Activated CD4-positive, alpha-beta T cell treated with anti-CD3 and anti-CD28 coated beads for 36 hours (primary cell): ENCODE measurements around the gene PRPF18. TPM values are rescaled to one million over a fixed set of nuclear protein-coding genes. Genes with fewer than 3 reads are reported as not detected.

Experiments used
- ATAC-seq: fragments of 200-7000 bp; cut with Tn5 transposase; one replicate; pipeline ENCODE4 v1.10.0; 2021; ENCODE audit warnings: mild to moderate bottlenecking, moderate library complexity
- CTCF ChIA-PET: fragments of 350-600 bp; sonication (Branson Sonifier 250); formaldehyde crosslinking; loops from one replicate; lab custom pipeline; 2021; ENCODE audit warnings: antibody characterized with exemption; lab: Charles Lee
- POLR2A ChIA-PET: fragments of 350-600 bp; sonication (Branson Sonifier 250); formaldehyde crosslinking; loops from one replicate; lab custom pipeline; 2021; ENCODE audit warnings: antibody characterized with exemption, inconsistent platforms; lab: Charles Lee
- DNase-seq: peaks from one replicate; pipeline ENCODE4 v3.0.0-alpha.2; 2020
- H3K27ac Mint-ChIP-seq: one replicate; pipeline ENCODE4 v1.8.0; 2021; ENCODE audit warnings: mixed read lengths
- H3K27me3 Mint-ChIP-seq: one replicate; pipeline ENCODE4 v1.8.0; 2021; ENCODE audit warnings: mixed read lengths
- H3K36me3 Mint-ChIP-seq: one replicate; pipeline ENCODE4 v1.8.0; 2021; ENCODE audit warnings: low read depth, mixed read lengths
- H3K4me1 Mint-ChIP-seq: one replicate; pipeline ENCODE4 v1.8.0; 2021; ENCODE audit warnings: mixed read lengths
- H3K4me3 Mint-ChIP-seq: one replicate; pipeline ENCODE4 v1.8.0; 2021; ENCODE audit warnings: mild to moderate bottlenecking, moderate library complexity, mixed read lengths
- H3K9me3 Mint-ChIP-seq: one replicate; pipeline ENCODE4 v1.8.0; 2021; ENCODE audit warnings: low read depth, mixed read lengths
- intact Hi-C, 2 experiments: fragments of 100-400 bp; cut with DNase I in 1 of 2; cut with micrococcal nuclease in 1 of 2; formaldehyde crosslinking; loops; one replicate each; pipeline versions ENCODE4 v1.14.2 to v1.15.1; 2022 to 2024; cut with DNase I, micrococcal nuclease
- total RNA-seq, 2 experiments: library from RNA; stranded (reverse); gene quantifications; one replicate each; pipeline ENCODE4 v1.2.3, GENCODE V29; 2021

PRPF18 gene
- total RNA-seq, 2 experiments from 2014 or later: 21.0 to 22.1 TPM

- POLR2A ChIA-PET: no interaction called here
- intact Hi-C loops: no loop called here
- no peak for DNase-seq
- Mint-ChIP-seq H3K4me3 (no peak overlapping the region), H3K36me3 (peaks cover 30% of the 10 kb centered on the region), H3K4me1 (no peaks in the 10 kb centered on the region), H3K9me3 (no peaks in the 10 kb centered on the region), H3K27me3 (no peaks in the 10 kb centered on the region), H3K27ac (no peak overlapping the region)
- CTCF ChIA-PET: interaction anchor here (1.3 to 2.1 kb wide), 2 partner anchors 12 to 18 kb away, joined by 4 read pairs; partner anchors contain the start of gene PRPF18
- ATAC-seq: no peak
Measured at GRCh38 chr10:13604357-13605040, 17.7 kb downstream of the PRPF18 start.

GRCh38 chr10:13608246-13608853 is 21.6 kb downstream of the PRPF18 start:
- H3K27ac Mint-ChIP-seq: no peak overlapping the region
- ChIA-PET POLR2A (no interaction called here), CTCF (interaction anchor here (1.9 kb wide), 1 partner anchor 13 kb away, joined by 5 read pairs; no protein-coding TSS in a partner anchor)
- H3K27me3 Mint-ChIP-seq: no peaks in the 10 kb centered on the region
- DNase-seq (no peak), ATAC-seq (no peak)
- H3K4me1 Mint-ChIP-seq: no peaks in the 10 kb centered on the region
- intact Hi-C loops: no loop called here
- peaks cover 45% of the 10 kb centered on the region for H3K36me3 Mint-ChIP-seq
- no peaks in the 10 kb centered on the region for H3K9me3 Mint-ChIP-seq
- H3K4me3 Mint-ChIP-seq: no peak overlapping the region

- no peak overlapping the region for H3K27ac Mint-ChIP-seq
- CTCF ChIA-PET: interaction anchor here (0.5 to 1.2 kb wide), 3 partner anchors 9 to 236 kb away, joined by 3 to 4 read pairs (median 3); partner anchors contain the start of gene PRPF18
- H3K36me3 Mint-ChIP-seq: peaks cover 45% of the 10 kb centered on the region
- H3K27me3 Mint-ChIP-seq: no peaks in the 10 kb centered on the region
- POLR2A ChIA-PET: no interaction called here
- H3K9me3 Mint-ChIP-seq: no peaks in the 10 kb centered on the region
- H3K4me3 Mint-ChIP-seq: no peak overlapping the region
- DNase-seq (no peak), ATAC-seq (no peak)
- intact Hi-C loops: loop anchor here (1.0 to 5.0 kb wide), 2 partner anchors 164 to 165 kb away; no protein-coding TSS in a partner anchor
- H3K4me1 Mint-ChIP-seq: no peaks in the 10 kb centered on the region
Measured at GRCh38 chr10:13612654-13613373, 26.0 kb downstream of the PRPF18 start.

- Mint-ChIP-seq H3K4me3 (no peak overlapping the region), H3K9me3 (no peaks in the 10 kb centered on the region), H3K36me3 (peaks cover 44% of the 10 kb centered on the region), H3K27me3 (no peaks in the 10 kb centered on the region), H3K4me1 (no peaks in the 10 kb centered on the region), H3K27ac (no peak overlapping the region)
- DNase-seq: no peak
- ChIA-PET CTCF (interaction anchor here (0.7 kb wide), 1 partner anchor 26 kb away, joined by 4 read pairs; the partner anchor contains the start of gene PRPF18), POLR2A (no interaction called here)
- intact Hi-C loops: loop anchor here (1.0 to 5.0 kb wide), 2 partner anchors 164 to 165 kb away; no protein-coding TSS in a partner anchor
- no peak for ATAC-seq
Measured at GRCh38 chr10:13613519-13613918, 26.8 kb downstream of the PRPF18 start.

- peaks cover 42% of the 10 kb centered on the region for H3K36me3 Mint-ChIP-seq
- intact Hi-C loops: loop anchor here in 1 of 2 experiments (5.0 kb wide), 1 partner anchor 163 kb away; no protein-coding TSS in a partner anchor
- no peak for DNase-seq
- no peaks in the 10 kb centered on the region for H3K27me3 Mint-ChIP-seq
- H3K9me3 Mint-ChIP-seq: no peaks in the 10 kb centered on the region
- ATAC-seq: no peak
- H3K27ac Mint-ChIP-seq: no peak overlapping the region
- POLR2A ChIA-PET: no interaction called here
- H3K4me3 Mint-ChIP-seq: no peak overlapping the region
- CTCF ChIA-PET: interaction anchor here (0.6 to 1.2 kb wide), 3 partner anchors 24 to 965 kb away, joined by 4 to 5 read pairs (median 4); no protein-coding TSS in a partner anchor
- H3K4me1 Mint-ChIP-seq: no peaks in the 10 kb centered on the region
Measured at GRCh38 chr10:13614530-13615332, 28.0 kb downstream of the PRPF18 start.

GRCh38 chr10:13615650-13616300 is 29.0 kb downstream of the PRPF18 start:
- ChIA-PET POLR2A (interaction anchor here (0.6 kb wide), 1 partner anchor 37 kb away, joined by 3 read pairs; no protein-coding TSS in a partner anchor), CTCF (interaction anchor here (1.2 kb wide), 1 partner anchor 25 kb away, joined by 5 read pairs; no protein-coding TSS in a partner anchor)
- H3K27me3 Mint-ChIP-seq: no peaks in the 10 kb centered on the region
- intact Hi-C loops: no loop called here
- ATAC-seq: no peak
- no peak for DNase-seq
- H3K9me3 Mint-ChIP-seq: no peaks in the 10 kb centered on the region
- H3K36me3 Mint-ChIP-seq: peaks cover 37% of the 10 kb centered on the region
- H3K4me1 Mint-ChIP-seq: no peaks in the 10 kb centered on the region
- H3K4me3 Mint-ChIP-seq: no peak overlapping the region
- no peak overlapping the region for H3K27ac Mint-ChIP-seq

GRCh38 chr10:13617116-13617515 is 30.4 kb downstream of the PRPF18 start:
- ATAC-seq: no peak
- Mint-ChIP-seq H3K27me3 (no peaks in the 10 kb centered on the region), H3K4me1 (no peaks in the 10 kb centered on the region), H3K9me3 (no peaks in the 10 kb centered on the region), H3K4me3 (no peak overlapping the region), H3K27ac (no peak overlapping the region), H3K36me3 (peaks cover 27% of the 10 kb centered on the region)
- ChIA-PET CTCF (interaction anchor here (0.5 to 0.7 kb wide), 2 partner anchors 42 to 82 kb away, joined by 3 to 4 read pairs; no protein-coding TSS in a partner anchor), POLR2A (no interaction called here)
- intact Hi-C loops: no loop called here
- no peak for DNase-seq

- no peaks in the 10 kb centered on the region for H3K4me1 Mint-ChIP-seq
- intact Hi-C loops: no loop called here
- no peaks in the 10 kb centered on the region for H3K9me3 Mint-ChIP-seq
- no peak overlapping the region for H3K4me3 Mint-ChIP-seq
- H3K27me3 Mint-ChIP-seq: no peaks in the 10 kb centered on the region
- H3K27ac Mint-ChIP-seq: no peak overlapping the region
- DNase-seq (no peak), ATAC-seq (no peak)
- POLR2A ChIA-PET: interaction anchor here (0.6 kb wide), 1 partner anchor 16 kb away, joined by 4 read pairs; no protein-coding TSS in a partner anchor
- CTCF ChIA-PET: interaction anchor here (1.0 to 1.8 kb wide), 3 partner anchors 10 to 99 kb away, joined by 3 to 5 read pairs (median 3); no protein-coding TSS in a partner anchor
- peaks cover 16% of the 10 kb centered on the region for H3K36me3 Mint-ChIP-seq
Measured at GRCh38 chr10:13621931-13622330, 35.2 kb downstream of the PRPF18 start.

- no peaks in the 10 kb centered on the region for H3K9me3 Mint-ChIP-seq
- H3K4me3 Mint-ChIP-seq: no peak overlapping the region
- no peak for DNase-seq
- H3K36me3 Mint-ChIP-seq: peaks cover 11% of the 10 kb centered on the region
- ATAC-seq: no peak
- H3K27me3 Mint-ChIP-seq: no peaks in the 10 kb centered on the region
- ChIA-PET POLR2A (no interaction called here), CTCF (no interaction called here)
- H3K4me1 Mint-ChIP-seq: no peaks in the 10 kb centered on the region
- H3K27ac Mint-ChIP-seq: no peak overlapping the region
- intact Hi-C loops: no loop called here
Measured at GRCh38 chr10:13624630-13625029, 37.9 kb downstream of the PRPF18 start.
